Bronchial epithelial cell (primary cell): ENCODE measurements around the gene ZNF578. TPM values are rescaled to one million over a fixed set of nuclear protein-coding genes. Genes with fewer than 3 reads are reported as not detected.
"Not testable (repeated sequence)": the region's sequence is repeated elsewhere in the genome, so short reads cannot be mapped to it uniquely, and the experiment has no call there.

Experiments used
- DNase-seq: peaks from one replicate; pipeline ENCODE4 v3.0.0-alpha.2; 2010; ENCODE audit warnings: low read depth
- FAIRE-seq: peaks from 2 replicates; lab custom pipeline; 2011; peaks lifted over from hg19 to GRCh38; lab: Jason Lieb, UNC
- H3K27me3 ChIP-seq: 2 replicates; pipeline ENCODE4 v1.5.1; 2011; ENCODE audit warnings: low read length; ENCODE audit not compliant: control insufficient read depth, insufficient read depth
- H3K36me3 ChIP-seq: 2 replicates; pipeline ENCODE4 v1.5.1; 2011; ENCODE audit warnings: low read length; ENCODE audit not compliant: control insufficient read depth, insufficient read depth
- H3K4me3 ChIP-seq: 2 replicates; pipeline ENCODE4 v1.5.1; 2011; ENCODE audit warnings: mild to moderate bottlenecking, low read depth, low read length, control low read depth
- total RNA-seq: library from RNA; depleted of rRNA; stranded (reverse); fragments of >200 nt; gene quantifications from 2 replicates; pipeline ENCODE4 v1.2.1, GENCODE V29; 2014
- TF ChIP-seq, protein P1 (sequence below): IDR thresholded peaks from 2 replicates; pipeline ENCODE4 v1.5.1; 2011; ENCODE audit warnings: mild to moderate bottlenecking, moderate library complexity, low read length, control low read depth, inconsistent platforms; ENCODE audit not compliant: insufficient read depth, severe bottlenecking

ZNF578 gene
- total RNA-seq, 1 donor from 2014 or later, result 2.4 TPM

GRCh38 chr19:52524086-52524485, 70.7 kb downstream of the ZNF578 start:
- TF ChIP-seq, protein P1, sequence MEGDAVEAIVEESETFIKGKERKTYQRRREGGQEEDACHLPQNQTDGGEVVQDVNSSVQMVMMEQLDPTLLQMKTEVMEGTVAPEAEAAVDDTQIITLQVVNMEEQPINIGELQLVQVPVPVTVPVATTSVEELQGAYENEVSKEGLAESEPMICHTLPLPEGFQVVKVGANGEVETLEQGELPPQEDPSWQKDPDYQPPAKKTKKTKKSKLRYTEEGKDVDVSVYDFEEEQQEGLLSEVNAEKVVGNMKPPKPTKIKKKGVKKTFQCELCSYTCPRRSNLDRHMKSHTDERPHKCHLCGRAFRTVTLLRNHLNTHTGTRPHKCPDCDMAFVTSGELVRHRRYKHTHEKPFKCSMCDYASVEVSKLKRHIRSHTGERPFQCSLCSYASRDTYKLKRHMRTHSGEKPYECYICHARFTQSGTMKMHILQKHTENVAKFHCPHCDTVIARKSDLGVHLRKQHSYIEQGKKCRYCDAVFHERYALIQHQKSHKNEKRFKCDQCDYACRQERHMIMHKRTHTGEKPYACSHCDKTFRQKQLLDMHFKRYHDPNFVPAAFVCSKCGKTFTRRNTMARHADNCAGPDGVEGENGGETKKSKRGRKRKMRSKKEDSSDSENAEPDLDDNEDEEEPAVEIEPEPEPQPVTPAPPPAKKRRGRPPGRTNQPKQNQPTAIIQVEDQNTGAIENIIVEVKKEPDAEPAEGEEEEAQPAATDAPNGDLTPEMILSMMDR, result no peak
- H3K27me3 ChIP-seq, result no peaks in the 10 kb centered on the region
- DNase-seq, result no peak
- no peak overlapping the region for H3K4me3 ChIP-seq
- FAIRE-seq, result no peak
- H3K36me3 ChIP-seq, result no peaks in the 10 kb centered on the region

- Histone ChIP-seq H3K27me3 (no peaks in the 10 kb centered on the region), H3K36me3 (no peaks in the 10 kb centered on the region), H3K4me3 (peak within 1 kb of the TSS; percentile 79)
- TF ChIP-seq, protein P1, result peak; percentile 77
- peak; percentile 85 for DNase-seq
- no peak for FAIRE-seq
These were observed 74.0 kb downstream of the ZNF578 start, which contains the start of gene ZNF808 for GRCh38 chr19:52527134-52527955. Gene ZNF808, plus strand, starts transcription at chr19:52527668. Its CDS starts 15,617 bp downstream, at chr19:52543285.

DNA sequence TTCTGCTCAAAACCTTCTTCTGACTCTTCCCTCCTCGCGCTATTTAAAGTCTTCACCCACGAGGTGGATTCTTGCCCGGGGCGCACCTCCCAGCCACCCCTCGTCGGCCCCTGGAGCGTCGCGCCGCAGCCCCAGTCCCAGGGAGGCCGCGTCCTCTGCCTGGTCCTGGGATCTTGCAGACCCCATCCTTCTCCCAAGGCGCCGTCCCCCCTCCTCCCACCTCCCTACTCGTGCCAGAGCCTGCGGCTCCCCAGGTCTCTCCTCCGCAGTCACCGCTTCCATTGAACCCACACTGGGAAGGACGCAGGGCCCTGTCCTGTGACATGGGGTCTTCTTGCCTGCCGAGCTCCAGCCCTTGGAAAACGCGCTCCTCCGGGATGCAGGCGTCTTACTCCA, 74.6 kb downstream of the ZNF578 start:
- no peaks in the 10 kb centered on the region for H3K27me3 ChIP-seq
- FAIRE-seq (no peak), DNase-seq (no peak)
- H3K36me3 ChIP-seq, result no peaks in the 10 kb centered on the region
- H3K4me3 ChIP-seq, result peak overlapping the region; percentile 79
- TF ChIP-seq, protein P1, result no peak

GRCh38 chr19:52532480-52532879, 79.1 kb downstream of the ZNF578 start:
- FAIRE-seq (no peak), DNase-seq (no peak)
- Histone ChIP-seq H3K4me3 (no peak overlapping the region), H3K36me3 (no peaks in the 10 kb centered on the region), H3K27me3 (no peaks in the 10 kb centered on the region)
- TF ChIP-seq, protein P1, result no peak

DNA sequence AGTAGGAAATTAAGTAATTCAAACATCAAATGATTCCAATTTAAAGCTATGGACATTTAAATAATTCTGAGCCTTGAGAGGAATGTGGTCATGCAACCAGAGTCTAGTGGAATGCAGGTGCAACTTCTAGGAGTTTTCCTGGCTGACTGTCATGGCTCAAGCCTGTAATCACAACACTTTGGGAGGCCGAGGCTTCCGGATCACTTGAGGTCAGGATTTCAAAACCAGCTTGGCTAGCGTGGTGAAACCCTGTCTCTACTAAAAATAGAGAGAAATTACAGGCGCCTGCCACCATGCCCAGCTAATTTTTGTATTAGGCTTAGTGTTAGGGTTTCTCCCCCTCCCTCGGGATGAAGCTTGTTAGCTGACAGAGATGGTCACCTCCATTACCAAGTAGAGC, 80.5 kb downstream of the ZNF578 start:
- DNase-seq (peak; percentile 13), FAIRE-seq (no peak)
- no peak overlapping the region for H3K4me3 ChIP-seq
- TF ChIP-seq, protein P1, result no peak
- no peaks in the 10 kb centered on the region for H3K36me3 ChIP-seq
- H3K27me3 ChIP-seq, result no peaks in the 10 kb centered on the region

- FAIRE-seq, H3K27me3 ChIP-seq, H3K36me3 ChIP-seq, DNase-seq: not testable (repeated sequence)
- peak overlapping the region; percentile 41 for H3K4me3 ChIP-seq
These were observed 82.0 kb downstream of the ZNF578 start for GRCh38 chr19:52535385-52535770.
